Amygdala (tissue), 56 donors: ENCODE measurements around the gene TUBAL3.
"Not testable (repeated sequence)": the region's sequence is repeated elsewhere in the genome, so short reads cannot be mapped to it uniquely, and the experiment has no call there.

ENCODE experiments used
- DNase-seq, 56 donors: peaks; one replicate each; lab custom pipeline; 2025; lab: John Stamatoyannopoulos, UW

TUBAL3 gene

DNA sequence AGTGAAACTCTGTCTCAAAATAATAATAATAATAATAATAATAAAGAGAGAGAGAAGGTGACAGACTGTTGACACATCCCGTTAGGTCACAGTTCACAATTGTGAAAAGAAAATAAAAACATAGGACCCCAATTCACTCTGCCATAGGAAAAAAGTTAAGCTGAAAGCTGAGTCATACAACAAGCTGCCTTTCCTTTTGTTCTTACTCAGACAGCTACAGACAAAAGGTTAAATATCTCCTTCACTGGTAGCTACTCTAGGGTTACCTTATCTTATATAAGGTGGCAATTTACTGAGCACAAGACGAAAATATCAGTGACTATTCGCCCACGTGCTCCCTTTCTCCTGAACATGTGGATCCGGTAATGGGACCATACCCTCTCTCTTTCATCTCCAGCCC, 17.5 kb downstream of the TUBAL3 start:
- no peak for DNase-seq

DNA sequence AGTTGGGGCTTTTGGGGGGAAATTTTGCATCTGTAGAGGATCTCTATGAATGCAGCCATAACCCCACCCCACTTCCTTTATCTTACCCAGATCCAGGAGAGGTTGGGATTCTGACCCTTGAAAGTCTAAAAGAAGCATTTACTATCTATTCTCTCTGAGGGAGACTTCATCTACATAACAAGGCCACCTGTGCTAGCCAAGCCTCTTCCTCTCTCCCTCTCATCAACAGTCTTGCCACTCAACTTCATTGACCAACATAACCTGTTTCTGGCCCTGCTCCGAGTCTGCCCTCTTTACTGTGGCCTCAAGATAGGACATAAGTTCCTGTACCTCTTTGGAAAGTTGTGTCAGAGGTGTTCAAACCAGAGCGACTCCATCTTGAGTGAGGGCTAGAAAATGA, 19.4 kb downstream of the TUBAL3 start:
- DNase-seq = no peak

DNA sequence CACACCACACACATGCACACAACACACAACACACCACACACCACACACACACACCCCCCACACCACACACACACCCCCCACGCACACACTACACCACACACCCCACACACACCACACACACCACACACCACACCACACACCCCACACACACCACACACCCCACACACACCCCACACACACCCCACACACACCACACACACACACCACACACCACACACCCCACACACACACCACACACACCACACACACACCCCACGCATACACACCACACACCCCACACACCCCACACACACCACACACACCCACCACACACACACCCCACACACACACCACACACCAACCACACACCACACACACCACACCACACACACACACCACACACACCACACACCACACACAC, 23.4 kb downstream of the TUBAL3 start:
- DNase-seq = no peak

DNA sequence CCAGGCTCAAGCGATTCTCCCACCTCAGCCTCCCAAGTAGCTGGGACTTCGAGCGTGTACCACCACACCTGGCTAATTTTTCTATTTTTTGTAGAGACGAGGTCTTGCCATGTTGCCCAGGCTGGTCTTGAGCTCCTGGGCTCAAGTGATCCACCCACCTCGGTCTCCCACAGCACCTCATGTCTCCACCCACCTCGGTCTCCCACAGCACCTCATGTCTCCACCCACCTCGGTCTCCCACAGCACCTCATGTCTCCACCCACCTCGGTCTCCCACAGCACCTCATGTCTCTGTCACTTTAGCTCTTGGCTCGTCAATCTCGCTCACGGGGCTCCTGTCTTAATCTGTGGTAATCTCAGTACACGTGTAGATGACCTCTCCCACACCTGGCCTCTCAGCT, 24.2 kb downstream of the TUBAL3 start:
- not testable (repeated sequence) for DNase-seq

DNA sequence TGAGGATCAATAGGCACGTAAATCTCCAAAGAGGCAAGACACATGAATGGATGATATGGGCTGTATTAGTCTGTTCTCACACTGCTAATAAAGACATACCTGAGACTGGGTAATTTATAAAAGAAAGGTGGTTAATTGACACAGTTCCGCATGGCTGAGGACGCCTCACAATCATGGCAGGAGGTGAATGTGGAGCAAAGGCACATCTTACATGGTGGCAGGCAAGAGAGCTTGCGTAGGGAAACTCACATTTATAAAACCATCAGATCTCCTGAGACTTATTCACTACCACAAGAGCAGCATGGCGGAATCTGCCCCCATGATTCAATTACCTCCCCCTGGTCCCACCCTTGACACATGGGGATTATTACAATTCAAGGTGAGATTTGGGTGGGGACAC, 25.4 kb downstream of the TUBAL3 start:
- DNase-seq = not testable (repeated sequence)

DNA sequence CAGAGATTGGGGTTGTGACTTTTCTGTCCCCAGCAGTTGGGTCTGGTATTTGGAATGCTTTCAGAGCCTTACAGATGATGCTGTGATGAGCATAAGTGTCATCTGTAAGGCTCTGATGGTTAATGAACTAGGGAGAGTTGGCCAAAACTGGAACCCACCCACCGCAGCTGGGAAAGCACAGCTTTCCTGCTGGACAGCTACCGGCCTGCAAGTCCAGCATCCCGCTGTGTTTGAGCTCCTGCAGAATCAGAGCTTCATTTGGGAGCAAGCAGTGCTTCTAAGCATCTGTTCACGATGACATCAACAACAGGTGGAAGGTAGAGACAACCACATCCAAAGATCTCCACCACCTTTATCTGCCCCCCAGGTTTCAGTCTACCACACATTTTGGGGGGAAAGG, 28.2 kb downstream of the TUBAL3 start:
- no peak for DNase-seq

DNA sequence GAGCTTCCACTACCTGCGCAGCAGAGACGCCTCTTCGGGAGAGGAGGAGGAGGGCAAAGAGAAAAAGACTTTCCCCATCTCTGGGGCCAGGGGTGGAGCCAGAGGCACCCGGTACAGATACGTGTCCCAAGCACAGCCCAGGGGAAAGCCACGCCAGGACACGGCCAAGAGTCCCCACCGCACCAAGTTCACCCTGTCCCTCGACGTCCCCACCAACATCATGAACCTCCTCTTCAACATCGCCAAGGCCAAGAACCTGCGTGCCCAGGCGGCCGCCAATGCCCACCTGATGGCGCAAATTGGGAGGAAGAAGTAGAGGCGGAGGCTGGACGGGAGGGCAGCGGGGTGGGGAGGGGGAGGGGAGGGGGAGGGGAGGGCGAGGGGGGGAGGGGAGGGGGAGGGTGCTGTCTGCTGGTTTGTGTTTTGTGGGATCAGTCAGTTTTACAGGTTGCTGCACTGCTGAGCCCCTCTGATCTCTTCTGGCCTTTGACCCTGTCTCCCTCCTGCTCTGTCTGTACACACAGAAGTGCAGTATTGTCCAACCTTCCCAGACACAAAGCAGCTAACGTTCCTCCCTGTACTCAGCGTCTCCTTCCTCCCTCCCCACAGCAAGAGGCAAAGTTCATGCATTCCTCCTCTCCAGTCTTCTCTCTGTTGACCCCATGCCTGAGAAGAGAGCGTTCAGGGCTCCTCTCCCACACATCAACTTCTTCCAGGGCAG, 30.6 kb downstream of the TUBAL3 start:
- no peak for DNase-seq

DNA sequence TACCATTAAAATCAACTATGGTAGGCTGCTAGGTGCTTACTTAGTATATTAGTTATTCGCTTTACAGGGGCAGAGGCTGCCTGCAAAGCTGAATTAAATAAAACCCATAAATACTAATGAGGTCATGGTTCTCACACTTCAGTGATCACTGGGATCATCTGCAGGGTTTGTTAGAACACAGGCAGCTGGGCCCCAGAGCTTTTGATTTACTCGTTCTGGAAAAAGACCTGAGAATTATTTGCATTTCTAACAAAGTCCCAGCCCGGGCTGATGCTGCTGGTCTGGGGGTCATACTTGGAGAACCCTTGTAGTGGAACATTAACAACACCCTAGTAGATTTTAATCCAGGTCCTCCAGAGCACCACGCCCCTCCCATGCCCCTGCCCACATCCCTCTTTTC, 31.3 kb downstream of the TUBAL3 start:
- no peak for DNase-seq

DNA sequence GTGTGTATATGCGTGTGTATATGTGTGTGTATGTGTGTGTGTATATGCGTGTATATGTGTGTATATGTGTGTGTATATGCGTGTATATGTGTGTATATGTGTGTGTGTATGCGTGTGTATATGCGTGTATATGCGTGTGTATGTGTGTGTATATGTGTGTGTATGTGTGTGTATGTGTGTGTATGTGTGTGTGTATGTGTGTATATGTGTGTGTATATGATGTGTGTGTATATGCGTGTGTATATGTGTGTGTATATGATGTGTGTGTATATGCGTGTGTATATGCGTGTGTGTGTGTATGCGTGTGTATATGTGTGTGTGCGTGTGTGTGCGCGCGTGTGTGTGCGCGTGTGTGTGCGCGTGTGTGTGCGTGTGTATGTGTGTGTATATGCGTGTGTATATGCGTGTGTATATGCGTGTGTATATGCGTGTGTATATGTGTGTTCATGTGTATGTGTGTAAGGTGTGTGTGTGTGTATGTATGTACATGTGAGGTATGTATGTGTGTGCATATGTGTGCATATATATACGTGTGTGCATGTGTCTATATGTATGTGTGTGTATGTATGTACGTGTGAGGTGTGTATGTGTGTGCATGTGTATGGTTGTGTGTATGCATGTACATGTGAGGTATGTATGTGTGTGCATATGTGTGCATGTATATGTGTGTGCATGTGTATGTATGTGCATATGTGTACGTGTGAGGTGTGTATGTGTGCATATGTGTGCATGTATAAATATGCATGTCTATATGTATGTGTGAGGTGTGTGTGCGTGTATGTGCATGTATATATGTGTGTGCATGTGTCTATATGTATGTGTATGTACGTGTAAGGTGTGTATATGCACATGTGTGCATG, 33.9 kb downstream of the TUBAL3 start:
- DNase-seq = no peak

DNA sequence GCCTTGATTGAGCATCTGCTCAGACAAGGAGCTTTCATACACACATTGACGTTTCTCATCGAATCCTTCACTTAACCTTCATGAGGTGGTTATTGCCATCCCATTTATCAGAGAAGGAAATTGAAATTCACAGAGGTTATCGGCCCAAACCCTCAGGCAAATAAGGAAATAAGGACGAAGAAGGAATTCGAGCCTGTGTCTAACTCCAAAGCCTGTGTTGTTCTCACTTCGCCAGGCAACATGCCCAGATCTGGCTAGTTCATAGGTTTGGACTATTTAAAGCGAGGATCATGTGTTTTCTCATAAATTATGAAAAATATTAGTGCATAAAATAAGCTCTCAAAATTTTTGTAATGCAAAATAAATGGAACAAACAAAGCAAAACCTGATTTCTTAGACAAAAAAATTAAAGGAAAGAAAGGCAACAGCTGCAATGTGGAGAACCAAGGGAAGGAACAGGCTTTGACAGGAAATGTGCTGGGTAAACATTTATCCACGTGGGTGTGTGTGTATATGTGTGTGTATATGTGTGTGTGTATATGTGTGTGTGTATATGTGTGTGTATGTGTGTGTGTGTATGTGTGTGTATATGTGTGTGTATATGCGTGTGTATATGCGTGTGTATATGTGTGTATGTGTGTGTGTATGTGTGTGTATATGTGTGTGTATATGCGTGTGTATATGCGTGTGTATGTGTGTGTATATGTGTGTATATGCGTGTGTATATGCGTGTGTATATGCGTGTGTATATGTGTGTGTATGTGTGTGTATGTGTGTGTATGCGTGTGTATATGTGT, 35.1 kb downstream of the TUBAL3 start:
- peak in 1 of 56 donors; percentile 9 for DNase-seq

DNA sequence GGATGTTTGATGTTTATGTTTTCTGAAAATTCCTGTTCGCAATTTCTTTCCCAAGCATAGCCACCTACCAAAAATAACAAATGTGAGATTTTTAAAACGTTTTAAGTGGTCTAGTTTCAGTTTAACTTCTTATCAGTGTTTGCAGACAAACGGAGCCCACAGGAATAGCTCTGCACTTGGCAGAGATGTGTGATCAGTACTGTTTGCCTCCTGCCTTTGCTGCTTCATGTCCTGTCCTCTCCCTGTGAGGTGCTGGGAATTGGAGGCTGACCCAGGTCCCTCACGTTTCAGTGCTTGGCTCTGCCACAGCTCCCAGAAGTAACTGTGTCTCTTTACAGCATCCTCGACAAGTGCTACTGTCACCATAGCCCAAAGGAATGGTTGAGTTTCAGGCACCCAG, 38.7 kb downstream of the TUBAL3 start:
- DNase-seq = no peak

DNA sequence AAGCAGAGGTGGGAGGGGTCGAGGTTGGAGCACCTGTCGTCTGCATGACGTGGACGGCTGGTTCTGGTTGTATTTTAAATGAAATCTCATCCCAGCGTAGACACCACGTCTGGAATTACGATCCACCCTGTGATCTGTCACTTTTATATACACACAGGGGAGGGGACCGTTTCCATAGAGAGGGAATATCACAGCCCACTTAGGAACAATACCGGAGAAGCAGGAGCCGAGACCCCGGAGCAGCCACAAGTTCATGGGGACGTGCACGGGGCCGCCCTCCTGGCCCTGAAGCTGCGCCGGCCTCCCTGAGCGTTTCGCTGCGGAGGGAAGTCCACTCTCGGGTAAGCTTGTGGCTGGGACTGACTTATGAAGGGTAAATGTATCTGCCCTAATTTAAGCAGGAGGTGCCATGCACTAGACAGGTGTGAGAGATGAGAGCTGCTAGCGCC, 39.7 kb downstream of the TUBAL3 start, which contains the start of gene UCN3:
Gene UCN3 (plus strand): TSS at position 77 of the 449 bp plus-strand sequence. CDS start 8,755 bp downstream, outside the sequence.
- DNase-seq = no peak

DNA sequence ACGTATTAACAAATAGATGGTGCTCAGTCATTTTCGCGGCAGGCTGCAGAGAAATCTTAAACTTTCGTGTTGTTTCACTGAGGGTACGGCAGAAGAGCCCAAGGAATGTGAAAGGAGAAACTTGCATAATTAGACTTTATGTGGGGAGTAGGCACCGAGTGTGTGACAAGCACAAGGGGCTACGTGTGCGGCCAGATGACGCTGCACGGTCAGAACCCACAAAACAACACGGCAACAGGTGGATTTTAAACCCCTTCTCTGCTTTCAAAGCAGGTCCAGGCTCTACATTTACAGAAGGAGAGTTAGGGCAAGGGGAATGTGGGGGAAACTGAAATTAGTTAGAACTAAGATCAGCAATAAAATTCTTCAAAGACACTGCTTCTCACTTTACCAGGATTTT, 40.3 kb downstream of the TUBAL3 start:
- no peak for DNase-seq

DNA sequence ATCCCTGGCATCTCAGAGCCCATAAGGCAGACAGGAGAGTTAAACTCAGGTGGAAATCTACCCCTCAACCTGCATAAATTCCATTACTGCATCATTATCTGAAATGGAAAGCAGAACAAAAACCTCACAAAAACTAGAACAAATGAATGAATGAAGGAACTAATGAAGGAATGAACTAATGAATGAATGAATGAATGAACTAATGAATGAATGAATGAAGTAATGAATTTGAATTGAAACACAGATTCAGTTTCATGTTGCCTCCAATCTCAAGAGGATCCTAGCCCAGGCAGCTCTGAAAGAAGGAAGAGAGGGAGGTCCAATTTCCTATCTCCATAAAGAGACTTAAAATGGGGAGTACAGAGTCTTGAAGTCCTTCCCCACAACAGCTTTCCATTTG, 41.8 kb downstream of the TUBAL3 start:
- DNase-seq = no peak

DNA sequence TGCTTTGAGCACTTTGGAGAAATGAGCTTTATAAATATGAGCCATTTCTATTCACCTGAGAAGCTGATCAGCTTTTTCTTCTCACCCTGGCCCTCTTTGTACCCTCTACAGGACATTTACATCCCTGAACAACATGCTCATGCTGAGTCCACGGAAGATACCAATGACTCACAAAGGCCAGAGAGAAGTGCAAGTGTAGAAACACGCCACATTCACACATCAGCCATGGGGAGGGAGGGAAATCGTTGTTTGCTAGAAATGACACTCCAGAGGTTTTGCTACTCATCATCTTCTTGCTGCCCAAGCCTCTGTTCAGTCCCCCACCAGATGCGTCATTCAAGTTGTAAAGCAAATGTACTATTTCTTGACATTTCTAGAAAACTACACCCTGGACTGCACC, 42.7 kb downstream of the TUBAL3 start:
- DNase-seq = no peak

DNA sequence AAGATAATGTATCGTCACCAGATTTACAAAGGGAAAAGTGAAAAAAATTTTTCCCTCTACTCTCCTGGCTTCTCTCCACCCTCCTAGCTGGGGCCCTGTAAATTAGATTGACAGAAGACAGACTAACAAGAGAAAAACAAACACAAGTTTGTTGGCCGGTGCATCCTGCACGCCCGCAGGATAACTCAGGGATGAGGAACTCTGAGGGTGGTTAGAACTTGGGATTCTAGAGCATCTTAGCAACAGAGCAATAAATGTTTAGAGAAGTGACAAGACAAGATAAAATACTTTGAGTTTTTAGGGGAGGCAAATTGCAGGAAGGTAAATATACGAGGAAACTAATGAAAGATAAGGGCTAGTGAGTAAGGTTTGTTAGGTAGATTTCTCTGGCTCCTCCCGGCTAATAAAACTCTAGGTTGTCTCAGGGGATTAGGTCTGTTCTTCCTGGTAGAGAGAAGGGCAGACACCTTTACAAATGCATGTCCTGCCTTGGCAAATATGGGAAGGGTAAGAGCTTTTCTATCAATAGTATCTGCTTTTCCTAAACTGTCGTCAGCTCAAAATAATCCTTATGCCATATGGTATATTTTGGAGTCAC, 44.2 kb downstream of the TUBAL3 start:
- no peak for DNase-seq

DNA sequence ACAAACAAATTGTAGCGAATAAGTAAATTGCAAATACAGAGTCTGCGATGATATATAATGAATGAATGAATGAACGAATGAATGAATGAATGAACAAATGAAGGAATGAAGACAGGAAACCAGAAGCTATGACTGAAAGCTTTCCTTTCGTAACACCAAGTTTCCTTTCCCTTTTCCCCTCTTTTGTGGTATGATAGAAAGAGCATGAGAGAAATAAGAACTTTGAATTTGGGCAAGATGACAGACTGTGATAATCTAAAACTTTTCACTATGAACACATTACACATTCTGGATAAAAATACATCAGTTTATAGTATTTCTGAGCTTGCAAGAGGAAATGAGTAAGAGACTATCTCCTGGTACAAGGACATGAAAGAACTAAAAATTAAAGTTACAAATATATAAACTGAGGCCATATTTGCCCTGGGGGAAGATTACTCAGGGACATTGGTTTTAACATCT, 48.3 kb downstream of the TUBAL3 start:
- no peak for DNase-seq

DNA sequence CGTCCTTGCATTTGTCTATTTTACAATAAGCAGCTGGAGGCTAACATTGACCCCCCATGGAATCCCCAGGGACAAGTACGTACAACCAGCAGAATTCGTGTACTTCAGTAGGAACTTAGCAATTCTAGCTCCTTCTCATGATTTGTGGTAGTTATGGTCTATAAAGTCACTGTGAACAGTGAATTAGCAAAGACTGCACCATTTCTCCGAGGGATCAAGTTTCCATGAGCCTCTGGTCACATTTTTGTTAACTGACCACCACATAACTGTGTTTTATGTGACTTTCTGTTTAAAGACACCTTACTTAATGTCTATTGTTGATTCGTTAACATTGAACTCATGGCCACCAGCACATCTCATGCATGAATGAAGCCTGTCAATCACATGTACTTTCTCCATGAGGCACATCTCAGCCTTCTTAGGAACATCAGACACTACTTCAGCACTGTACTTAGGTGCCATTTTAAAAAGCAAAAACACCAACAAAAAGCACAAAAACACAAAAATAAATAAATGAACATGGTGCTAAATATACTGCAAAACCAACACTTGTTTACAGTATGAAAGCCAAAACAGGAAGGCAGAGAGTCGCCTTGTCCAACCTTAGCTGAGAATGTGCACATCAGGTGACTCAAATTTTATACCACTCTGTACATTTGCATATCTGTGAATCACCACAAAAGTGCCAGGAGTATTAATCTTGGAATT, 48.9 kb downstream of the TUBAL3 start:
- DNase-seq = no peak

DNA sequence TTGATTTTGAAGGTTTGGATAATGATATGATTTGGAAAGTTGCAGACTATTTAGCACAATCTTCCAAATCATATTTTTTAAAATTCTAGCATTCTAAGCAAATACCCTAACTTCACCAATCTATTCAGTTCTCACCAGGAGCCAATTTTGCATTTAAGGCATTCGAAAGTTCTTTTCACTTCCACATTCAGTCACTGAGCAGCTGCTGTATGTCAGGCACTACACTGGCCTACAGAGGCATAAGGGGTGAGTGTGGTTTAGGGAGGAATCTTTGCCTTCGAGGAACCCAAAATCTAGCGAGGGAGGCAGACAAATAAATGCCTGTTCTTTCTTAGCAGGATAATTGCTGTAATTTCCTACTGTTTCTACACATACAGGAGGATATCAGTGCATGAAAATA, 50.6 kb downstream of the TUBAL3 start:
- no peak for DNase-seq

DNA sequence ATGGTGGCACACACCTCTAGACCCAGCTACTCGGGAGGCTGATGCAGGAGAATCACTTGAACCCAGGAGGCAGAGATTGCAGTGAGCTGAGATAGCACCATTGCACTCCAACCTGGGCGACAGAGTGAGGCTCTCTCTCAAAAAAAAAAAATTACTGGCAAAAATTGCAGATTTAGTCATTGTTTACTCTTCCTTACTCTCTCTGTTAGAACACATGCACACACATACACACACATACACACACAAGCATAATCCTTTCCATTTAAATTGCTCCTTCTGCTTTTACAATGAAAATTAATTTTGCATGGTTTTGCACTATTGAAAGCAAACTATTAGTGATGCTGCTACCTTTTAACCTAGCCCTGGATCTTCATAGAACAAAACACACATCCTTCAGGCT, 55.3 kb downstream of the TUBAL3 start:
- DNase-seq = no peak
